HepG2 (cell line): Measurements from ENCODE around the gene XRCC1. TPM values are rescaled to one million over a fixed set of nuclear protein-coding genes. Genes with fewer than 3 reads are reported as not detected.

ENCODE experiments used
- EP300 ChIP-seq, 3 experiments: sonication (generic) in 1 of 3; formaldehyde crosslinking in 1 of 3; IDR thresholded peaks; 2 replicates each; pipeline versions ENCODE4 v1.5.1 to v1.6.1; 2011 to 2020; ENCODE audit warnings: low read depth in 2 of 3, low read length in 2 of 3, borderline replicate concordance in 1 of 3, improper control_type of control experiment in 1 of 3, mild to moderate bottlenecking in 1 of 3, missing genetic modification reagents in 1 of 3, moderate library complexity in 1 of 3
- KDM2A ChIP-seq: sonication (generic); formaldehyde crosslinking; IDR thresholded peaks from 2 replicates; pipeline ENCODE4 v1.4.0; 2020; ENCODE audit warnings: low read depth, missing genetic modification reagents, borderline replicate concordance
- MEF2D ChIP-seq: sonication (generic); formaldehyde crosslinking; IDR thresholded peaks from 2 replicates; pipeline ENCODE4 v1.5.1; 2020; ENCODE audit warnings: mild to moderate bottlenecking, missing genetic modification reagents
- SNAI1 ChIP-seq: sonication (generic); formaldehyde crosslinking; IDR thresholded peaks from 2 replicates; pipeline ENCODE4 v1.5.0; 2020; ENCODE audit warnings: mild to moderate bottlenecking, missing genetic modification reagents, borderline replicate concordance
- SP5 ChIP-seq: IDR thresholded peaks from 2 replicates; pipeline ENCODE4 v1.6.1; 2016; ENCODE audit warnings: low read depth, borderline replicate concordance
- SUZ12 ChIP-seq: fragments of 150-350 bp; IDR thresholded peaks from 2 replicates; pipeline ENCODE4 v1.6.1; 2014; ENCODE audit warnings: low read depth, low read length
- TBL1XR1 ChIP-seq: fragments of 150-350 bp; IDR thresholded peaks from 2 replicates; pipeline ENCODE4 v1.6.1; 2014; ENCODE audit warnings: borderline replicate concordance, low read length; ENCODE audit not compliant: partially characterized antibody
- ZNF235 ChIP-seq: sonication (generic); formaldehyde crosslinking; IDR thresholded peaks from 2 replicates; pipeline ENCODE4 v1.8.1; 2023; ENCODE audit warnings: mild to moderate bottlenecking, missing genetic modification reagents, borderline replicate concordance
- ZNF549 ChIP-seq: sonication (generic); formaldehyde crosslinking; IDR thresholded peaks from 2 replicates; pipeline ENCODE4 v1.5.0; 2020; ENCODE audit warnings: missing genetic modification reagents
- ZNF569 ChIP-seq: sonication (generic); formaldehyde crosslinking; IDR thresholded peaks from 2 replicates; pipeline ENCODE4 v1.5.0; 2020; ENCODE audit warnings: mild to moderate bottlenecking, missing genetic modification reagents, moderate library complexity, borderline replicate concordance
- polyA plus RNA-seq, 8 experiments: library from polyadenylated mRNA; depleted of rRNA in 3 of 8; stranded (reverse) in 7 of 8; unstranded in 1 of 8; fragments of >200 nt; fragmentation: Illumina TruSeq in 4 of 8; extraction: Trizol in 4 of 8; gene quantifications; 2 replicates each; pipeline versions ENCODE4 v1.2.1 to v1.2.3, GENCODE V29; 2011 to 2016; ENCODE audit warnings: low read depth in 4 of 8, missing spikeins in 1 of 8, mixed read lengths in 1 of 8; ENCODE audit not compliant: insufficient read depth in 1 of 8
- total RNA-seq, 5 experiments: library from RNA; depleted of rRNA; stranded (reverse); fragments of >200 nt; fragmentation: Illumina TruSeq; extraction: Trizol; gene quantifications; 2 replicates each; pipeline ENCODE4 v1.2.3, GENCODE V29; 2016; ENCODE audit warnings: low read depth in 1 of 5
- TF ChIP-seq, protein P1 (sequence below): sonication (generic); formaldehyde crosslinking; IDR thresholded peaks from 2 replicates; pipeline ENCODE4 v1.4.0; 2020; ENCODE audit warnings: missing genetic modification reagents
- TF ChIP-seq, protein P2 (sequence below): sonication (generic); formaldehyde crosslinking; IDR thresholded peaks from 2 replicates; pipeline ENCODE4 v1.4.0; 2020; ENCODE audit warnings: missing genetic modification reagents, borderline replicate concordance
- TF ChIP-seq, protein P3 (sequence below): sonication (generic); formaldehyde crosslinking; IDR thresholded peaks from 2 replicates; pipeline ENCODE4 v1.4.0; 2020; ENCODE audit warnings: missing genetic modification reagents

XRCC1 gene
- total and polyA plus RNA-seq, 2 of the 13 experiments (the other 11 are each of a cell fraction or from before 2014, with no cell fraction given), result 24.7 to 26.3 TPM

DNA sequence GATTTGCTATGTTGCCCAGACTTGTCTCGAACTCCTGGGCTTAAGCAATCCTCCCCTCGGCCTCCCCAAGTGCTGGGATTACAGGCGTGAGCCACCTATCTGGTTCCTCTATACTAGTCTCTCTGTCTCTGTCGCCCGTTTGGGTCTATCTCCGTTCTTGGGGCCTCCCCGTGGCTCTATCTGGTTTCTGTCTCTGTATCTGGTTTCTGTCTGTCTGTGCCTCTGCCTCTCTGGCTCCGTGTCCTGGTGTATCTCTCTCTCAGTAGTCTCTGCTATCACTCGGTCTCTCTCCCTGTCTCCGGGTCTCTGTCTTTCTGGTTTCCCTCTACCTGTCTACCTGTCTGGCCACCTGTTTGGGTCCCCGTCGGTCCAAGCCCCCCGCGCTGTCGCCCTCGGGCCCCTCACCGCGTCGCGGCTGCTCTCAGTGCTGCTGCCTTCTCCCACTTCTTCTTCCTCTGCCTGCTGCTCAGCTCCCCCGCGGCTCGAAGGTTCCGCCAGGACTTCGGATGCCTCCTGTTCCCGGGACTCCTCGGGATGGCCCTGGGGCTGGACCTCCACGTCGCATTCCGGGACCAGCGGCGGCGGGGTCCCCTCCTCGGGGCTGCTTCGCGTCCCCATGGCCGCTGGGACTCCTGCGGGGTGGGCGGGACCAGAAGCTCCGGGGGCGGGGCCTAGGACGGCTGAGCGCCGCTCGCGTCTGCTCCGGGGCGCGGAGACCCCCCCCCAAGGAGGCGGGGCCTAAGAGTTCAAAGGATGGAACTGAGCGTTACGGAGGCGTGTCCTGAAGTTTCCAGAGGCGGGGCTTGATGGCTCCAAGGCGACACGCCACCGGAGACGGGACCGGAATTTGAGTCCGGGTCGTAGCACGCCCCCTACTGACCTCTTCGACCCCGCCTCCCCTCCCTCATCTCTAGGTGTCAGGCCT lies 71.6 kb downstream of the XRCC1 start (continued):
- TF ChIP-seq SNAI1 (CRISPR knock-in tag), result peak; percentile 76
- TF ChIP-seq, protein P1, sequence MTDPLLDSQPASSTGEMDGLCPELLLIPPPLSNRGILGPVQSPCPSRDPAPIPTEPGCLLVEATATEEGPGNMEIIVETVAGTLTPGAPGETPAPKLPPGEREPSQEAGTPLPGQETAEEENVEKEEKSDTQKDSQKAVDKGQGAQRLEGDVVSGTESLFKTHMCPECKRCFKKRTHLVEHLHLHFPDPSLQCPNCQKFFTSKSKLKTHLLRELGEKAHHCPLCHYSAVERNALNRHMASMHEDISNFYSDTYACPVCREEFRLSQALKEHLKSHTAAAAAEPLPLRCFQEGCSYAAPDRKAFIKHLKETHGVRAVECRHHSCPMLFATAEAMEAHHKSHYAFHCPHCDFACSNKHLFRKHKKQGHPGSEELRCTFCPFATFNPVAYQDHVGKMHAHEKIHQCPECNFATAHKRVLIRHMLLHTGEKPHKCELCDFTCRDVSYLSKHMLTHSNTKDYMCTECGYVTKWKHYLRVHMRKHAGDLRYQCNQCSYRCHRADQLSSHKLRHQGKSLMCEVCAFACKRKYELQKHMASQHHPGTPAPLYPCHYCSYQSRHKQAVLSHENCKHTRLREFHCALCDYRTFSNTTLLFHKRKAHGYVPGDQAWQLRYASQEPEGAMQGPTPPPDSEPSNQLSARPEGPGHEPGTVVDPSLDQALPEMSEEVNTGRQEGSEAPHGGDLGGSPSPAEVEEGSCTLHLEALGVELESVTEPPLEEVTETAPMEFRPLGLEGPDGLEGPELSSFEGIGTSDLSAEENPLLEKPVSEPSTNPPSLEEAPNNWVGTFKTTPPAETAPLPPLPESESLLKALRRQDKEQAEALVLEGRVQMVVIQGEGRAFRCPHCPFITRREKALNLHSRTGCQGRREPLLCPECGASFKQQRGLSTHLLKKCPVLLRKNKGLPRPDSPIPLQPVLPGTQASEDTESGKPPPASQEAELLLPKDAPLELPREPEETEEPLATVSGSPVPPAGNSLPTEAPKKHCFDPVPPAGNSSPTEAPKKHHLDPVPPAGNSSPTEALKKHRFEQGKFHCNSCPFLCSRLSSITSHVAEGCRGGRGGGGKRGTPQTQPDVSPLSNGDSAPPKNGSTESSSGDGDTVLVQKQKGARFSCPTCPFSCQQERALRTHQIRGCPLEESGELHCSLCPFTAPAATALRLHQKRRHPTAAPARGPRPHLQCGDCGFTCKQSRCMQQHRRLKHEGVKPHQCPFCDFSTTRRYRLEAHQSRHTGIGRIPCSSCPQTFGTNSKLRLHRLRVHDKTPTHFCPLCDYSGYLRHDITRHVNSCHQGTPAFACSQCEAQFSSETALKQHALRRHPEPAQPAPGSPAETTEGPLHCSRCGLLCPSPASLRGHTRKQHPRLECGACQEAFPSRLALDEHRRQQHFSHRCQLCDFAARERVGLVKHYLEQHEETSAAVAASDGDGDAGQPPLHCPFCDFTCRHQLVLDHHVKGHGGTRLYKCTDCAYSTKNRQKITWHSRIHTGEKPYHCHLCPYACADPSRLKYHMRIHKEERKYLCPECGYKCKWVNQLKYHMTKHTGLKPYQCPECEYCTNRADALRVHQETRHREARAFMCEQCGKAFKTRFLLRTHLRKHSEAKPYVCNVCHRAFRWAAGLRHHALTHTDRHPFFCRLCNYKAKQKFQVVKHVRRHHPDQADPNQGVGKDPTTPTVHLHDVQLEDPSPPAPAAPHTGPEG (CRISPR knock-in tag), result peak; percentile 32; the same call in 1 of the 2 replicates
- TF ChIP-seq SP5, result peak; percentile 42; the same call in 1 of the 2 replicates
- TF ChIP-seq ZNF235 (CRISPR knock-in tag), result no peak
- no peak for TF ChIP-seq ZNF549 (CRISPR knock-in tag)
- TF ChIP-seq, protein P2, sequence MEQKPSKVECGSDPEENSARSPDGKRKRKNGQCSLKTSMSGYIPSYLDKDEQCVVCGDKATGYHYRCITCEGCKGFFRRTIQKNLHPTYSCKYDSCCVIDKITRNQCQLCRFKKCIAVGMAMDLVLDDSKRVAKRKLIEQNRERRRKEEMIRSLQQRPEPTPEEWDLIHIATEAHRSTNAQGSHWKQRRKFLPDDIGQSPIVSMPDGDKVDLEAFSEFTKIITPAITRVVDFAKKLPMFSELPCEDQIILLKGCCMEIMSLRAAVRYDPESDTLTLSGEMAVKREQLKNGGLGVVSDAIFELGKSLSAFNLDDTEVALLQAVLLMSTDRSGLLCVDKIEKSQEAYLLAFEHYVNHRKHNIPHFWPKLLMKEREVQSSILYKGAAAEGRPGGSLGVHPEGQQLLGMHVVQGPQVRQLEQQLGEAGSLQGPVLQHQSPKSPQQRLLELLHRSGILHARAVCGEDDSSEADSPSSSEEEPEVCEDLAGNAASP, result no peak
- TF ChIP-seq MEF2D (CRISPR knock-in tag), result no peak
- TF ChIP-seq SUZ12, result no peak
- no peak for TF ChIP-seq EP300 (IDR thresholded peaks at IDR 0.05; ENCODE audit: low read depth in 2 of 2, low read length in 2 of 2)
- no peak for TF ChIP-seq EP300 (CRISPR knock-in tag; IDR thresholded peaks at IDR 0.05; ENCODE audit: borderline replicate concordance)
- TF ChIP-seq, protein P3, sequence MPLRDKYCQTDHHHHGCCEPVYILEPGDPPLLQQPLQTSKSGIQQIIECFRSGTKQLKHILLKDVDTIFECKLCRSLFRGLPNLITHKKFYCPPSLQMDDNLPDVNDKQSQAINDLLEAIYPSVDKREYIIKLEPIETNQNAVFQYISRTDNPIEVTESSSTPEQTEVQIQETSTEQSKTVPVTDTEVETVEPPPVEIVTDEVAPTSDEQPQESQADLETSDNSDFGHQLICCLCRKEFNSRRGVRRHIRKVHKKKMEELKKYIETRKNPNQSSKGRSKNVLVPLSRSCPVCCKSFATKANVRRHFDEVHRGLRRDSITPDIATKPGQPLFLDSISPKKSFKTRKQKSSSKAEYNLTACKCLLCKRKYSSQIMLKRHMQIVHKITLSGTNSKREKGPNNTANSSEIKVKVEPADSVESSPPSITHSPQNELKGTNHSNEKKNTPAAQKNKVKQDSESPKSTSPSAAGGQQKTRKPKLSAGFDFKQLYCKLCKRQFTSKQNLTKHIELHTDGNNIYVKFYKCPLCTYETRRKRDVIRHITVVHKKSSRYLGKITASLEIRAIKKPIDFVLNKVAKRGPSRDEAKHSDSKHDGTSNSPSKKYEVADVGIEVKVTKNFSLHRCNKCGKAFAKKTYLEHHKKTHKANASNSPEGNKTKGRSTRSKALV (CRISPR knock-in tag), result 0 out of 2 replicates have a peak, but pooled peaks have one; percentile 24
- 0 out of 2 replicates have a peak, but pooled peaks have one; percentile 58 for TF ChIP-seq KDM2A (CRISPR knock-in tag)
- no peak for TF ChIP-seq ZNF569 (CRISPR knock-in tag)
- TF ChIP-seq TBL1XR1, result no peak
